GM12878 (cell line): ENCODE measurements around the gene KCNC4. TPM values are rescaled to one million over a fixed set of nuclear protein-coding genes. Genes with fewer than 3 reads are reported as not detected.

Experiments
- ATAC-seq: fragments of 200-7000 bp; cut with Tn5 transposase; 3 replicates; pipeline ENCODE4 v1.9.1; 2020; ENCODE audit warnings: mild to moderate bottlenecking, moderate library complexity
- BruUV-seq: library from RNA; stranded (reverse); fragments of 400-500 nt; replicated peaks from 2 replicates; lab custom pipeline; 2021; lab: Mats Ljungman, UMichigan
- CTCF ChIA-PET: fragments of 300-600 bp; sonication (Branson Sonifier 250); formaldehyde crosslinking; extraction: SDS; loops from one replicate; lab custom pipeline; 2021; ENCODE audit warnings: inconsistent platforms; lab: Yijun Ruan, JAX
- POLR2A ChIA-PET: fragments of 350-600 bp; formaldehyde crosslinking; extraction: SDS; loops from one replicate; lab custom pipeline; 2021; ENCODE audit warnings: inconsistent platforms; lab: Charles Lee
- RAD21 ChIA-PET: fragments of 300-600 bp; sonication (Branson Sonifier 250); formaldehyde crosslinking; loops from one replicate; lab custom pipeline; 2023; ENCODE audit warnings: antibody characterized with exemption; ENCODE audit not compliant: unreplicated experiment; lab: Charles Lee
- SMC1A ChIA-PET: fragments of 300-600 bp; sonication (Branson Sonifier 250); formaldehyde crosslinking; loops from one replicate; lab custom pipeline; 2023; ENCODE audit not compliant: unreplicated experiment, uncharacterized antibody; lab: Charles Lee
- DNase-seq: peaks from one replicate; pipeline ENCODE4 v3.0.0-alpha.2; 2011; ENCODE audit warnings: low read depth, low spot score
- FAIRE-seq: peaks from 3 replicates; lab custom pipeline; 2011; peaks lifted over from hg19 to GRCh38; lab: Jason Lieb, UNC
- H2AFZ ChIP-seq: 2 replicates; pipeline ENCODE4 v1.6.0; 2011; ENCODE audit warnings: low read depth, low read length, control low read depth; ENCODE audit not compliant: control insufficient read depth
- H3K27ac ChIP-seq: 2 replicates; pipeline ENCODE4 v1.5.1; 2011; ENCODE audit warnings: control low read depth; ENCODE audit not compliant: control insufficient read depth, insufficient read depth
- H3K27me3 ChIP-seq, 2 experiments: replicated peaks in 1 of 2; 2 replicates each; pipeline versions ENCODE4 v1.6.0 to v1.6.1; 2011; ENCODE audit warnings: low read length in 1 of 2; ENCODE audit not compliant: control insufficient read depth in 2 of 2, insufficient read depth in 2 of 2
- H3K36me3 ChIP-seq, 2 experiments: 2 replicates each; pipeline ENCODE4 v1.5.1; 2011; ENCODE audit warnings: low read length in 1 of 2; ENCODE audit not compliant: control insufficient read depth in 2 of 2, insufficient read depth in 2 of 2
- H3K4me1 ChIP-seq: 2 replicates; pipeline ENCODE4 v1.6.1; 2011; ENCODE audit warnings: mild to moderate bottlenecking, low read length, moderate library complexity, mixed read lengths; ENCODE audit not compliant: control insufficient read depth, insufficient read depth
- H3K4me2 ChIP-seq: 2 replicates; pipeline ENCODE4 v1.6.0; 2011; ENCODE audit warnings: control low read depth; ENCODE audit not compliant: control insufficient read depth, insufficient read depth
- H3K4me3 ChIP-seq: fragments of 200-600 bp; sonication (generic); 2 replicates; pipeline ENCODE4 v1.5.1; 2016
- H3K79me2 ChIP-seq: 2 replicates; pipeline ENCODE4 v1.6.0; 2011; ENCODE audit warnings: low read length; ENCODE audit not compliant: control insufficient read depth, insufficient read depth
- H3K9ac ChIP-seq: 2 replicates; pipeline ENCODE4 v1.8.0; 2011; ENCODE audit warnings: low read length, control low read depth, mixed read lengths; ENCODE audit not compliant: control insufficient read depth, insufficient read depth
- H3K9me3 ChIP-seq: replicated peaks from 3 replicates; pipeline ENCODE4 v1.5.1; 2011; ENCODE audit warnings: mild to moderate bottlenecking, low read length; ENCODE audit not compliant: control insufficient read depth, insufficient read depth
- H4K20me1 ChIP-seq: 2 replicates; pipeline ENCODE4 v1.6.0; 2011; ENCODE audit not compliant: control insufficient read depth, insufficient read depth
- CHD4 ChIP-seq: fragments of 200-600 bp; sonication (generic); IDR thresholded peaks from 2 replicates; pipeline ENCODE4 v1.6.1; 2016; ENCODE audit warnings: mild to moderate bottlenecking
- EED ChIP-seq: sonication (generic); IDR thresholded peaks from 2 replicates; pipeline ENCODE4 v1.6.1; 2016; ENCODE audit warnings: antibody characterized with exemption, low read depth
- FOXK2 ChIP-seq: fragments of 450-650 bp; IDR thresholded peaks from 2 replicates; pipeline ENCODE4 v1.6.1; 2017; ENCODE audit warnings: mild to moderate bottlenecking, moderate library complexity
- GABPA ChIP-seq: IDR thresholded peaks from 2 replicates; pipeline ENCODE4 v1.6.1; 2014; ENCODE audit warnings: antibody characterized with exemption, low read depth, mild to moderate bottlenecking, inconsistent platforms
- IRF4 ChIP-seq: IDR thresholded peaks from 2 replicates; pipeline ENCODE4 v1.6.1; 2011; ENCODE audit warnings: low read depth, low read length
- MEF2A ChIP-seq: IDR thresholded peaks from 2 replicates; pipeline ENCODE4 v1.6.1; 2011; ENCODE audit warnings: low read depth, mild to moderate bottlenecking, low read length, moderate library complexity; ENCODE audit not compliant: insufficient read depth
- MXI1 ChIP-seq: fragments of 150-350 bp; IDR thresholded peaks from 2 replicates; pipeline ENCODE4 v1.6.1; 2011; ENCODE audit warnings: low read depth, mild to moderate bottlenecking, inconsistent platforms, low read length, improper control_type of control experiment
- POLR2A ChIP-seq: IDR thresholded peaks from 2 replicates; pipeline ENCODE4 v1.6.1; 2011; ENCODE audit warnings: low read depth, mild to moderate bottlenecking, low read length
- RB1 ChIP-seq: fragments of 450-650 bp; formaldehyde crosslinking; IDR thresholded peaks from 2 replicates; pipeline ENCODE4 v1.6.1; 2017; ENCODE audit warnings: mild to moderate bottlenecking, borderline replicate concordance
- RELA ChIP-seq: fragments of 450-650 bp; IDR thresholded peaks from 2 replicates; pipeline ENCODE4 v1.8.0; 2014; ENCODE audit warnings: borderline replicate concordance; ENCODE audit not compliant: partially characterized antibody
- SMARCA5 ChIP-seq: fragments of 450-650 bp; IDR thresholded peaks from 2 replicates; pipeline ENCODE4 v1.6.1; 2017; ENCODE audit warnings: mild to moderate bottlenecking
- STAT1 ChIP-seq: fragments of 450-650 bp; conservative IDR thresholded peaks from 2 replicates; pipeline ENCODE4 v1.6.1; 2014; ENCODE audit warnings: antibody characterized with exemption, mild to moderate bottlenecking
- SUZ12 ChIP-seq: fragments of 200-600 bp; sonication (generic); IDR thresholded peaks from one replicate; pipeline ENCODE4 v1.6.1; 2018; ENCODE audit warnings: antibody characterized with exemption, mild to moderate bottlenecking; ENCODE audit not compliant: unreplicated experiment
- ZNF384 ChIP-seq: IDR thresholded peaks from 2 replicates; pipeline ENCODE4 v1.6.1; 2012; ENCODE audit warnings: low read depth, mild to moderate bottlenecking, low read length, improper control_type of control experiment, borderline replicate concordance
- WGBS: methylation state at CpG from one replicate; pipeline ENCODE4 v1.1.6; 2016; ENCODE audit warnings: low lambda C conversion rate; ENCODE audit not compliant: insufficient replicate concordance, insufficient coverage; ENCODE audit errors: missing lambda C conversion rate; 5-methylcytosine and 5-hydroxymethylcytosine counted together
- in situ Hi-C: fragments of 300-500 bp; cut with MboI; formaldehyde crosslinking; loops from 9 replicates; pipeline ENCODE4 v1.14.3; 2018; ENCODE audit warnings: mixed read lengths
- intact Hi-C: fragments of 100-400 bp; cut with micrococcal nuclease; formaldehyde crosslinking; loops from one replicate; pipeline ENCODE4 v1.14.2; 2022; ENCODE audit not compliant: unreplicated experiment
- polyA plus RNA-seq, 11 experiments: library from polyadenylated mRNA; depleted of rRNA in 4 of 11; unstranded in 6 of 11; stranded (reverse) in 5 of 11; fragments of >200 nt; fragmentation: Nextera tagmentation in 4 of 11; fragmentation: Illumina TruSeq in 1 of 11; extraction: Ambion mirVana in 4 of 11; extraction: Trizol in 1 of 11; gene quantifications; 1 replicate in 1 of 11; 2 replicates in 10 of 11; pipeline versions ENCODE4 v1.2.1 to v1.2.3, GENCODE V29; 2011 to 2016; ENCODE audit warnings: inconsistent platforms in 2 of 11, missing spikeins in 2 of 11, low read depth in 1 of 11
- total RNA-seq, 4 experiments: library from RNA; depleted of rRNA in 3 of 4; stranded (reverse); fragments of >200 nt in 3 of 4; fragmentation: Illumina TruSeq in 1 of 4; extraction: Trizol in 1 of 4; gene quantifications; 2 replicates each; pipeline versions ENCODE4 v1.2.1 to v1.2.3, GENCODE V29; 2013 to 2021
- TF ChIP-seq, protein P1 (sequence below): IDR thresholded peaks from 2 replicates; pipeline ENCODE4 v1.6.1; 2012; ENCODE audit warnings: mild to moderate bottlenecking, low read depth, low read length
- TF ChIP-seq, protein P2 (sequence below): fragments of 150-350 bp; IDR thresholded peaks from 2 replicates; pipeline ENCODE4 v1.6.1; 2016; ENCODE audit warnings: low read depth, low read length
- TF ChIP-seq, protein P3 (sequence below): IDR thresholded peaks from 2 replicates; pipeline ENCODE4 v1.6.1; 2012; ENCODE audit warnings: low read length, inconsistent platforms

Gene KCNC4
- total and polyA plus RNA-seq, 10 of the 15 experiments (the other 5 are each of a cell fraction or from before 2014, with no cell fraction given) = 0.06 to 1.7 (median 0.36) TPM

DNA sequence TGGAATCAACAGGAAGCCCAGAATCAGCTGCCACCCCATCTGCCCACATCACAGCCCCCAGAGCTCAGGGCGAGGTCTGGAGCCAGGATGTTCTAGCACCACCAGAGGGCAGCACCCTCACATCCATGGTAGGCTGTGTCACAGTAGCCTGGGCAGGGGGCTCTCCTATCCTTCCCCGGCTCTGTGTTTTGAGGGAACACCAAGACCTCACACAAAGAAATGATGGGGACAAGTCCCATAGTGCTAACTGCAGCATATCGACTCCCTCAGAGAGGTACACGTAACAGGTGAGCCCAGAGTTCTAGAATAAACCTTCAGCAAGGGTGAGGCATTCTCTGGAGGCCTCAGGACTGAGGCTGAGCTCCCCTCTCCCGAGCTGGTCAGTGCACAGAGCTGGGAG lies 2.3 kb upstream of the KCNC4 start:
- intact Hi-C loops = loop anchor here (1.0 kb wide), 2 partner anchors 104 to 252 kb away; no protein-coding TSS in a partner anchor
- H3K4me1 ChIP-seq = peaks cover 4% of the 10 kb centered on the region; the same call in 1 of the 2 replicates
- no peaks in the 10 kb centered on the region for H3K79me2 ChIP-seq
- FAIRE-seq (no peak), DNase-seq (no peak), ATAC-seq (peak; percentile 53)
- ChIA-PET CTCF (interaction anchor here (0.6 to 18.8 kb wide), 63 partner anchors 9 to 573 kb away, joined by 3 to 753 read pairs (median 6); partner anchors contain the start of genes LAMTOR5 and RBM15), SMC1A (interaction anchor here (0.6 to 17.8 kb wide), 42 partner anchors 8 to 295 kb away, joined by 3 to 524 read pairs (median 6); partner anchors contain the start of genes LAMTOR5 and RBM15), POLR2A (interaction anchor here (0.9 to 3.4 kb wide), 5 partner anchors 28 to 131 kb away, joined by 3 to 21 read pairs (median 7); partner anchors contain the start of gene RBM15), RAD21 (interaction anchor here (0.6 to 6.4 kb wide), 46 partner anchors 9 to 294 kb away, joined by 3 to 319 read pairs (median 5); partner anchors contain the start of genes LAMTOR5 and RBM15)
- WGBS = 10% methylated on average over 5 of the region's 5 CpGs
- no peak overlapping the region for H2AFZ ChIP-seq
- no peak overlapping the region for H3K27ac ChIP-seq
- no TSS peak for BruUV-seq
- no peak overlapping the region for H3K4me3 ChIP-seq
- no peaks in the 10 kb centered on the region for H4K20me1 ChIP-seq
- no peaks in the 10 kb centered on the region for H3K9me3 ChIP-seq
- peaks cover 0 to 14% of the 10 kb centered on the region in 2 experiments; a peak in 1 of 4 replicates for H3K27me3 ChIP-seq
- in situ Hi-C loops = loop anchor here (5.0 kb wide), 1 partner anchor 199 kb away; the partner anchor contains the start of gene LAMTOR5
- no peak overlapping the region for H3K9ac ChIP-seq
- no peak overlapping the region for H3K4me2 ChIP-seq
- no peaks in the 10 kb centered on the region for H3K36me3 ChIP-seq
- no peak for TF ChIP-seq GABPA
- TF ChIP-seq SUZ12 = no peak
- no peak for TF ChIP-seq ZNF384
- TF ChIP-seq FOXK2 = no peak
- TF ChIP-seq RELA = peak; percentile 73
- peak; percentile 56; the same call in 1 of the 2 replicates for TF ChIP-seq RB1
- TF ChIP-seq MEF2A = no peak
- TF ChIP-seq, protein P1, sequence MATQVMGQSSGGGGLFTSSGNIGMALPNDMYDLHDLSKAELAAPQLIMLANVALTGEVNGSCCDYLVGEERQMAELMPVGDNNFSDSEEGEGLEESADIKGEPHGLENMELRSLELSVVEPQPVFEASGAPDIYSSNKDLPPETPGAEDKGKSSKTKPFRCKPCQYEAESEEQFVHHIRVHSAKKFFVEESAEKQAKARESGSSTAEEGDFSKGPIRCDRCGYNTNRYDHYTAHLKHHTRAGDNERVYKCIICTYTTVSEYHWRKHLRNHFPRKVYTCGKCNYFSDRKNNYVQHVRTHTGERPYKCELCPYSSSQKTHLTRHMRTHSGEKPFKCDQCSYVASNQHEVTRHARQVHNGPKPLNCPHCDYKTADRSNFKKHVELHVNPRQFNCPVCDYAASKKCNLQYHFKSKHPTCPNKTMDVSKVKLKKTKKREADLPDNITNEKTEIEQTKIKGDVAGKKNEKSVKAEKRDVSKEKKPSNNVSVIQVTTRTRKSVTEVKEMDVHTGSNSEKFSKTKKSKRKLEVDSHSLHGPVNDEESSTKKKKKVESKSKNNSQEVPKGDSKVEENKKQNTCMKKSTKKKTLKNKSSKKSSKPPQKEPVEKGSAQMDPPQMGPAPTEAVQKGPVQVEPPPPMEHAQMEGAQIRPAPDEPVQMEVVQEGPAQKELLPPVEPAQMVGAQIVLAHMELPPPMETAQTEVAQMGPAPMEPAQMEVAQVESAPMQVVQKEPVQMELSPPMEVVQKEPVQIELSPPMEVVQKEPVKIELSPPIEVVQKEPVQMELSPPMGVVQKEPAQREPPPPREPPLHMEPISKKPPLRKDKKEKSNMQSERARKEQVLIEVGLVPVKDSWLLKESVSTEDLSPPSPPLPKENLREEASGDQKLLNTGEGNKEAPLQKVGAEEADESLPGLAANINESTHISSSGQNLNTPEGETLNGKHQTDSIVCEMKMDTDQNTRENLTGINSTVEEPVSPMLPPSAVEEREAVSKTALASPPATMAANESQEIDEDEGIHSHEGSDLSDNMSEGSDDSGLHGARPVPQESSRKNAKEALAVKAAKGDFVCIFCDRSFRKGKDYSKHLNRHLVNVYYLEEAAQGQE = no peak
- TF ChIP-seq EED = no peak
- no peak for TF ChIP-seq MXI1
- 0 out of 2 replicates have a peak, but pooled peaks have one; percentile 27 for TF ChIP-seq IRF4
- TF ChIP-seq CHD4 = no peak
- TF ChIP-seq SMARCA5 = 0 out of 2 replicates have a peak, but pooled peaks have one; percentile 61
- TF ChIP-seq STAT1 = no peak
- TF ChIP-seq POLR2A = no peak
- TF ChIP-seq, protein P2, sequence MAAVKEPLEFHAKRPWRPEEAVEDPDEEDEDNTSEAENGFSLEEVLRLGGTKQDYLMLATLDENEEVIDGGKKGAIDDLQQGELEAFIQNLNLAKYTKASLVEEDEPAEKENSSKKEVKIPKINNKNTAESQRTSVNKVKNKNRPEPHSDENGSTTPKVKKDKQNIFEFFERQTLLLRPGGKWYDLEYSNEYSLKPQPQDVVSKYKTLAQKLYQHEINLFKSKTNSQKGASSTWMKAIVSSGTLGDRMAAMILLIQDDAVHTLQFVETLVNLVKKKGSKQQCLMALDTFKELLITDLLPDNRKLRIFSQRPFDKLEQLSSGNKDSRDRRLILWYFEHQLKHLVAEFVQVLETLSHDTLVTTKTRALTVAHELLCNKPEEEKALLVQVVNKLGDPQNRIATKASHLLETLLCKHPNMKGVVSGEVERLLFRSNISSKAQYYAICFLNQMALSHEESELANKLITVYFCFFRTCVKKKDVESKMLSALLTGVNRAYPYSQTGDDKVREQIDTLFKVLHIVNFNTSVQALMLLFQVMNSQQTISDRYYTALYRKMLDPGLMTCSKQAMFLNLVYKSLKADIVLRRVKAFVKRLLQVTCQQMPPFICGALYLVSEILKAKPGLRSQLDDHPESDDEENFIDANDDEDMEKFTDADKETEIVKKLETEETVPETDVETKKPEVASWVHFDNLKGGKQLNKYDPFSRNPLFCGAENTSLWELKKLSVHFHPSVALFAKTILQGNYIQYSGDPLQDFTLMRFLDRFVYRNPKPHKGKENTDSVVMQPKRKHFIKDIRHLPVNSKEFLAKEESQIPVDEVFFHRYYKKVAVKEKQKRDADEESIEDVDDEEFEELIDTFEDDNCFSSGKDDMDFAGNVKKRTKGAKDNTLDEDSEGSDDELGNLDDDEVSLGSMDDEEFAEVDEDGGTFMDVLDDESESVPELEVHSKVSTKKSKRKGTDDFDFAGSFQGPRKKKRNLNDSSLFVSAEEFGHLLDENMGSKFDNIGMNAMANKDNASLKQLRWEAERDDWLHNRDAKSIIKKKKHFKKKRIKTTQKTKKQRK = no peak
- TF ChIP-seq, protein P3, sequence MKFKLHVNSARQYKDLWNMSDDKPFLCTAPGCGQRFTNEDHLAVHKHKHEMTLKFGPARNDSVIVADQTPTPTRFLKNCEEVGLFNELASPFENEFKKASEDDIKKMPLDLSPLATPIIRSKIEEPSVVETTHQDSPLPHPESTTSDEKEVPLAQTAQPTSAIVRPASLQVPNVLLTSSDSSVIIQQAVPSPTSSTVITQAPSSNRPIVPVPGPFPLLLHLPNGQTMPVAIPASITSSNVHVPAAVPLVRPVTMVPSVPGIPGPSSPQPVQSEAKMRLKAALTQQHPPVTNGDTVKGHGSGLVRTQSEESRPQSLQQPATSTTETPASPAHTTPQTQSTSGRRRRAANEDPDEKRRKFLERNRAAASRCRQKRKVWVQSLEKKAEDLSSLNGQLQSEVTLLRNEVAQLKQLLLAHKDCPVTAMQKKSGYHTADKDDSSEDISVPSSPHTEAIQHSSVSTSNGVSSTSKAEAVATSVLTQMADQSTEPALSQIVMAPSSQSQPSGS = no peak
